Kidney capillary endothelial cell (primary cell): ENCODE results near the gene MRPL17.

Source experiments
- DNase-seq: peaks from one replicate; pipeline ENCODE4 v3.0.0-alpha.2; 2018; ENCODE audit warnings: low spot score

MRPL17 gene

DNA sequence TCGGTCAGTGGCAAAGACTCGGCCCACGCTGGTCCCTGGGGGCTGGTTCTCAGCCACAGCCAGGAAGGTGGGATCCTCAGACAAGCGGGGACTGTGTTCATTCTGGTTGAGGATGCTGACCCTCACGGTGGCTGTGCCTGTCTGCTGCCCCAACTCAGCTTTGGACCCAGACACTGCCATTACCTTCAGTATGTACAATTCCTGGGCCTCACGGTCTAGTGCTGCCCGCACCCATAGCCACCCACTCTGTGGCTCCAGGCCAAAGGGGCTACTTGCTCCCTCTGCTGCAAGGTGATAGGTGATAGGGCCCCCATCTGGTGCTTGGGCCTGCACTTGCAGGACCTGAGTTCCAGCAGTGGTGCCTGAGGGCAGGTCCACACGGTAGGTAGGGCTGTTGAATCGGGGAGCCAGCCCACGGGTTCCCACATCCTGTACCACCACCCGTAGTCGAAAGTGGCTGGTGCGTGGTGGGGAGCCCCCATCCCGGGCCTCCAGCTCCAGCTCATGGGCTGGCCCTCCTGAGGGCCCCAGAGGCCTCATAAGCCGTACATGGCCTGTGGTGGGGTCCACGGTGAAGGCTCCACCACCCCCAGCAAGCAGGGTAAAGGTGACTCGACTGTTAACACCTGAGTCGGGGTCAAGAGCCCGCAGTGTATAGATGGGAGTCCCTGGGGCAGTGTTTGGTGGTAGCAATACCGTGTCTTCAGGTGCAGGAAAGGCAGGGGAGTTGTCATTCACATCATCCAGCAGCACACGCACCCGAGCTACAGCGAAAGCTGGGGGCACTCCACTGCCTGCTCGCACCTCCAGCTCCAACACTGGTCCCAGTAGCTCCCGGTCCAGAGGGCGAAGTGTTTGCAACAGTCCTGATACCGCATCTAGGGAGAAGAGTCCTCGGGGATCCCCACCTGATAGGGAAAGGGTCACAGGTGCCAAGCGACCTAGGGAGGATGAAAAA lies 50.7 kb downstream of the MRPL17 start:
- no peak for DNase-seq

DNA sequence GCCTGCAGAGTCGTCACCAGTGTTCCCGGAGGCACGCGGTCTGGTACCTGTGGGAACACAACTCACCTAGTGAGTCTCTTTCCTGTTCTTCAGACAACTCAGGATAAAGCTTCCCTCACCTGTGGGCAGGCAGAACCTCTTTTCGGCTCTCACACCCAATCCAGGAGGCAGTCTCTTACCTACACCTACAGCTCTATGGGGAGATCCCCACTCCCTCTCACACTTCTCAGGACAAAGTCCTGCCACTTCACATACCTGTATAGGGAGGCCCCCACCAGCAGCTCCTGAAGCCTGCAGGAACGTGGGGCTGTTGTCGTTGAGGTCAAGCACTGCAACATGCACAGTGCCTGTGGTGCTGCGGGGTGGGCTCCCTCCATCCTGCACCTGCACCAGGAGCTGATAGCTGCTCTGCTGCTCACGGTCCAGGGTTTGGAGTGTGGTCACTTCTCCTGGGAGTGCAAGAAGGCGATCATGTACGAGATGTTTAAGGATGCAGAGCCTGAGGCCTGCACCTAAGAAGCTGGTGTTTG lies 51.7 kb downstream of the MRPL17 start:
- DNase-seq, result no peak

DNA sequence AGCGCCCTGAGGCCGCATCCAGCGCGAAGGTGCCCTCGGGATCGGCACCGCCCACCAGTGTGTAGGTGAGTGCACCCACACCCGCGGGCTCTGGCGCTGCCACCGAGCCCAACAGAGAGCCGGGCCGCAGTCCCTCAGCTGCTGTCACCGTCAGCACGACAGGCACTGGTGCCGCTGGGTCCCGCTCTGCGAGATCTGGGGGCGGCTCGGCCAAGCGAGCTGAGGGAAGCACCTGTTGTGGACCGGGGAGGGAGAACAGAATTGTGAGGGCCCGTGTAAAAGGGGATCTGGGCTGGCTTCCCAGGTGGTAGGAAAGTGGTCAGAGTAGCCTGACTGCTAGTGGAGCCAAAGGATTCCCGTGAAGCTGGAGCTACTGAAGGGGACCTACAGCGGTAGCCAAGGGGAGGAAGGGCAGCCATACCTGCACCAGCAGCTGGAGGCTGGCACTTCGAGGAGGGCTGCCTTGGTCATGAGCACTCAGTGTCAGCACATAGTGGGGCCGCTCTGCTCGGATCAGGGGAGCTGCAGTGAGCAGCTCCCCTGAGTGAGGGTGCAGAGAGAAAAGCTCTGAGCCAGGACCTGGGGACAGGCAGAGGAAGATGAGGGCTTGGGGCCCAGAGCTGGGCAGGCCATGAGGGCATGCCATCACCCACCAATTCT lies 52.4 kb downstream of the MRPL17 start:
- no peak for DNase-seq
